ELR (cell line): ENCODE data around the gene SMTNL2.
"Not testable (repeated sequence)": the region's sequence is repeated elsewhere in the genome, so short reads cannot be mapped to it uniquely, and the experiment has no call there.

Experiments
- DNase-seq: peaks from one replicate; pipeline ENCODE4 v3.0.0-alpha.2; 2015; ENCODE audit warnings: low read depth

SMTNL2 gene

GRCh38 chr17:4560421-4560820 is 23.9 kb upstream of the SMTNL2 start, which contains the start of gene GGT6:
TSS of gene GGT6 (minus strand) at chr17:4560577. CDS start at chr17:4560521, 56 bp downstream.
- no peak for DNase-seq

GRCh38 chr17:4560837-4561256 is 23.5 kb upstream of the SMTNL2 start:
- DNase-seq = no peak

GRCh38 chr17:4562015-4562969 is 22.0 kb upstream of the SMTNL2 start:
- DNase-seq = no peak

GRCh38 chr17:4565209-4566141 is 18.9 kb upstream of the SMTNL2 start:
- peak; percentile 91 for DNase-seq

GRCh38 chr17:4566785-4567184 is 17.5 kb upstream of the SMTNL2 start:
- DNase-seq = peak; percentile 75

- no peak for DNase-seq
Measured at GRCh38 chr17:4569591-4569990, 14.7 kb upstream of the SMTNL2 start.

- no peak for DNase-seq
Measured at GRCh38 chr17:4572131-4572530, 12.2 kb upstream of the SMTNL2 start.

- DNase-seq = no peak
Measured at GRCh38 chr17:4573115-4573514, 11.2 kb upstream of the SMTNL2 start.

GRCh38 chr17:4573669-4574068 is 10.7 kb upstream of the SMTNL2 start:
- peak; percentile 31 for DNase-seq

- no peak for DNase-seq
Measured at GRCh38 chr17:4574448-4575045, 9.8 kb upstream of the SMTNL2 start.

- DNase-seq = no peak
Measured at GRCh38 chr17:4576161-4576558, 8.2 kb upstream of the SMTNL2 start.

- no peak for DNase-seq
Measured at GRCh38 chr17:4576729-4577322, 7.5 kb upstream of the SMTNL2 start.

- DNase-seq = no peak
Measured at GRCh38 chr17:4577386-4577993, 6.8 kb upstream of the SMTNL2 start.

- not testable (repeated sequence) for DNase-seq
Measured at GRCh38 chr17:4578349-4578748, 6.0 kb upstream of the SMTNL2 start.

GRCh38 chr17:4579678-4580077 is 4.7 kb upstream of the SMTNL2 start:
- DNase-seq = no peak

GRCh38 chr17:4580291-4580690 is 4.0 kb upstream of the SMTNL2 start:
- DNase-seq = no peak

GRCh38 chr17:4582101-4582501 is 2.2 kb upstream of the SMTNL2 start:
- no peak for DNase-seq

GRCh38 chr17:4582691-4583090 is 1.6 kb upstream of the SMTNL2 start:
- no peak for DNase-seq

- DNase-seq = no peak
Measured at GRCh38 chr17:4583206-4583605, 1.1 kb upstream of the SMTNL2 start.

GRCh38 chr17:4583782-4584100 is 588 bp upstream of the SMTNL2 start:
- DNase-seq = peak; percentile 45

- no peak for DNase-seq
Measured at GRCh38 chr17:4584917-4585637, 748 bp downstream of the SMTNL2 start.
